C4-2B (cell line): ENCODE results near the gene ZFR2.

ENCODE experiments used
- ZFX ChIP-seq: fragments of 450-650 bp; IDR thresholded peaks from 2 replicates; pipeline ENCODE4 v1.6.1; 2017
- TF ChIP-seq, protein P1 (sequence below): fragments of 450-650 bp; conservative IDR thresholded peaks from 2 replicates; pipeline ENCODE4 v1.5.1; 2017; ENCODE audit warnings: mild to moderate bottlenecking

DNA sequence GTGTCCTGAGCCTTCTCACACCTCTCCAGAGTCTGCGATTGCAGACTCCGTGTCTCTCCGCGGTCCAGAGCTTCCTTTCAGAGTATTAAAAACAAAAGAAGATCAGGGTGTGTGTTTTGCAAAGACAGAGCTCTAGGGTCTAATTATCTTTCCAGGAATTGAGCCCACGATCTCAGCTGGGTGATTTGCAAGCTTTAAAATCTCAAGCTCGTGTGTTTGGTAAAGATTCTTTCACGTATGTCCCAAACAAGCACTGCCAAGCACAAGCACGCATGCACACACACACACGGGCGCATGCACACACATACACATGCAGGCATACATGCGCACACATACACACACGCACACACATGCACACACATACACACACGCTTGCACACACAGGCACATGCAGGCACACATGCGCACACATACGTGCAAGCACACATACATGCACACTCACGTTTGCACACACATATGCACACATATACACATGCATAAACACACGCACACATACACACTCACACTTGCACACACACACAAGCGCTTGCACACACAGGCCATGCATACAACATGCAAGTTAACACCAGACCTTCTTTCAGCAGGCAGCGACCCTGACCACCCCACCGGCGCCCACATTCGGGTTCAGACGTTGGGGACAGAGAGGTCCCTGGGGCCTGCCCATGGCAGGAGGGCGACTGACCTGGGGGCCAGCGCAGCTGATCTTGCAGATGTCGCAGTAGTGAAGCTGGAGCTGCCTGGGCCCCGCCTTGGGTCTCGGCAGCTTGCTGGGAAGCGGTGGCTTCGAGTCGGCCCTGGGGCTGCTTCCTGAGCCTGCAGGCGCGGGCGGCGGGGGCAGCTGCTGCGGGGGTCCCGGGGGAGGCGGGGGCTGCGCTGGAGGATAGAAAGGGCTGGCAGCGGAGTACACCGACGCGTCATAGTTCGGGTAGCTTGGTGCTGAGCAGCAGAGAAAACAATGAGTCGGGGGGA lies 37.9 kb downstream of the ZFR2 start:
- TF ChIP-seq, protein P1, sequence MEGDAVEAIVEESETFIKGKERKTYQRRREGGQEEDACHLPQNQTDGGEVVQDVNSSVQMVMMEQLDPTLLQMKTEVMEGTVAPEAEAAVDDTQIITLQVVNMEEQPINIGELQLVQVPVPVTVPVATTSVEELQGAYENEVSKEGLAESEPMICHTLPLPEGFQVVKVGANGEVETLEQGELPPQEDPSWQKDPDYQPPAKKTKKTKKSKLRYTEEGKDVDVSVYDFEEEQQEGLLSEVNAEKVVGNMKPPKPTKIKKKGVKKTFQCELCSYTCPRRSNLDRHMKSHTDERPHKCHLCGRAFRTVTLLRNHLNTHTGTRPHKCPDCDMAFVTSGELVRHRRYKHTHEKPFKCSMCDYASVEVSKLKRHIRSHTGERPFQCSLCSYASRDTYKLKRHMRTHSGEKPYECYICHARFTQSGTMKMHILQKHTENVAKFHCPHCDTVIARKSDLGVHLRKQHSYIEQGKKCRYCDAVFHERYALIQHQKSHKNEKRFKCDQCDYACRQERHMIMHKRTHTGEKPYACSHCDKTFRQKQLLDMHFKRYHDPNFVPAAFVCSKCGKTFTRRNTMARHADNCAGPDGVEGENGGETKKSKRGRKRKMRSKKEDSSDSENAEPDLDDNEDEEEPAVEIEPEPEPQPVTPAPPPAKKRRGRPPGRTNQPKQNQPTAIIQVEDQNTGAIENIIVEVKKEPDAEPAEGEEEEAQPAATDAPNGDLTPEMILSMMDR: no peak
- no peak for TF ChIP-seq ZFX
